ENCODE results near the gene RGPD8.
"Not testable (repeated sequence)": the region's sequence is repeated elsewhere in the genome, so short reads cannot be mapped to it uniquely, and the experiment has no call there.

Gene RGPD8

GRCh38 chr2:112463256-112463655, 29.8 kb upstream of the RGPD8 start:
- no peaks in the 10 kb centered on the region for H3K9me3 ChIP-seq (ENCODE audit: control insufficient read depth in 2 of 2, low read length in 2 of 2)
- peaks cover 0 to 2% of the 10 kb centered on the region in 2 donors for H3K27me3 ChIP-seq (ENCODE audit: control insufficient read depth in 1 of 2, insufficient read depth in 2 of 2, low read length in 2 of 2)
- no peak overlapping the region for H3K9ac ChIP-seq (ENCODE audit: low read length in 2 of 2)
- no peak overlapping the region for H3K4me3 ChIP-seq (ENCODE audit: low read length in 2 of 2)
- no peak overlapping the region for H3K27ac ChIP-seq (ENCODE audit: low read length)
- no peaks in the 10 kb centered on the region for H3K36me3 ChIP-seq (ENCODE audit: control insufficient read depth in 2 of 2, insufficient read depth in 2 of 2, low read length in 2 of 2)
- H3K4me1 ChIP-seq (ENCODE audit: control insufficient read depth, insufficient read depth, low read length), result no peaks in the 10 kb centered on the region

DNA sequence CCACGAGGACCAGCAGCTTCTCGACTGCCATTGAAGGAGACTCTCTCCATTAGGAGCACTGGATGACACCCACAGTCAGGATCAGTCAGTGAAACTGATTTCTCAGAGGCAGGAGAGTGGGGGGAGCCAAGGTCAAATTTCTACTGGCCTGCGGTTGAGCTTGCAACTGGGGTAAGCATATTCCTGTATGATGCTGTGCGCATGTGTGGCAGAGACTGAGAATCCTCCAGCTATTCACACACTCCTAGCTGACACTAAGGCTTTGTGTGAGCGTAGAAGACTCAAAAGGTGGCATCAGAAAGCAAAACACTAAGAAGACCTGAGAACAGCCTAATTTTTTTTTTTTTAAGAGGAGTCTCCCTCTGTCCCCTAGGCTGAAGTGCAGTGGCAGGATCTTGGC, 28.7 kb upstream of the RGPD8 start:
- Histone ChIP-seq H3K4me1 (ENCODE audit: control insufficient read depth, insufficient read depth, low read length) (no peaks in the 10 kb centered on the region), H3K9me3 (ENCODE audit: control insufficient read depth in 2 of 2, low read length in 2 of 2) (no peaks in the 10 kb centered on the region), H3K4me3 (ENCODE audit: low read length in 2 of 2) (no peak overlapping the region), H3K9ac (ENCODE audit: low read length in 2 of 2) (no peak overlapping the region), H3K36me3 (ENCODE audit: control insufficient read depth in 2 of 2, insufficient read depth in 2 of 2, low read length in 2 of 2) (no peaks in the 10 kb centered on the region), H3K27me3 (ENCODE audit: control insufficient read depth in 1 of 2, insufficient read depth in 2 of 2, low read length in 2 of 2) (peaks cover 0 to 2% of the 10 kb centered on the region in 2 donors), H3K27ac (ENCODE audit: low read length) (no peak overlapping the region)

DNA sequence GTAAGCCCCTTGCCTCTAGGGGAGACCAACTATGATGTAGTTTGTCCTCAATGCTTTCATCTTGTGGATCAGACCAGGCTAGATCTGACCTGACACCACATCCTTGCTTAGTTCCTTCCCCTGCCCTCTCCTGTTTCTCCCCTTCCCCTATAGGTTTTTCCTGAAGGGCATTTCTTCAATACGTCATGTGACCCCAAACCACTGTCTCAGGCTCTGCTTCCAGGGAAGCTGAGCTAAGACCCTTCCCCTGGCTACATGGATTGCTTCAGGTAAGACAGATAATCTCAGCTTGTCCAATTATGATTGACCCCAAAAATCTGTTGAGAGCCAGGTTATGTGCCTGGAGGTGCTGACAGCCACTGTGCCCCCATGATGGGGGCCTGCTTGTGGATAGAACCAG, 25.9 kb upstream of the RGPD8 start:
- H3K9ac ChIP-seq (ENCODE audit: low read length in 2 of 2), result no peak overlapping the region
- H3K36me3 ChIP-seq (ENCODE audit: control insufficient read depth in 2 of 2, insufficient read depth in 2 of 2, low read length in 2 of 2), result no peaks in the 10 kb centered on the region
- no peak overlapping the region for H3K27ac ChIP-seq (ENCODE audit: low read length)
- H3K27me3 ChIP-seq (ENCODE audit: control insufficient read depth in 1 of 2, insufficient read depth in 2 of 2, low read length in 2 of 2), result peaks cover 0 to 2% of the 10 kb centered on the region in 2 donors
- no peaks in the 10 kb centered on the region for H3K4me1 ChIP-seq (ENCODE audit: control insufficient read depth, insufficient read depth, low read length)
- H3K9me3 ChIP-seq (ENCODE audit: control insufficient read depth in 2 of 2, low read length in 2 of 2), result no peaks in the 10 kb centered on the region
- no peak overlapping the region for H3K4me3 ChIP-seq (ENCODE audit: low read length in 2 of 2)

- no peak overlapping the region for H3K27ac ChIP-seq (ENCODE audit: low read length)
- no peaks in the 10 kb centered on the region for H3K27me3 ChIP-seq (ENCODE audit: control insufficient read depth in 1 of 2, insufficient read depth in 2 of 2, low read length in 2 of 2)
- no peaks in the 10 kb centered on the region for H3K36me3 ChIP-seq (ENCODE audit: control insufficient read depth in 2 of 2, insufficient read depth in 2 of 2, low read length in 2 of 2)
- no peaks in the 10 kb centered on the region for H3K4me1 ChIP-seq (ENCODE audit: control insufficient read depth, insufficient read depth, low read length)
- H3K4me3 ChIP-seq (ENCODE audit: low read length in 2 of 2), result no peak overlapping the region
- peaks cover 0 to 8% of the 10 kb centered on the region in 2 donors for H3K9me3 ChIP-seq (ENCODE audit: control insufficient read depth in 2 of 2, low read length in 2 of 2)
- H3K9ac ChIP-seq (ENCODE audit: low read length in 2 of 2), result no peak overlapping the region
Observed at GRCh38 chr2:112454586-112454985, 21.1 kb upstream of the RGPD8 start.

GRCh38 chr2:112451317-112451716, 17.9 kb upstream of the RGPD8 start:
- Histone ChIP-seq H3K4me3 (ENCODE audit: low read length in 2 of 2) (no peak overlapping the region), H3K27ac (ENCODE audit: low read length) (no peak overlapping the region), H3K9me3 (ENCODE audit: control insufficient read depth in 2 of 2, low read length in 2 of 2) (peaks cover 0 to 8% of the 10 kb centered on the region in 2 donors), H3K36me3 (ENCODE audit: control insufficient read depth in 2 of 2, insufficient read depth in 2 of 2, low read length in 2 of 2) (no peaks in the 10 kb centered on the region), H3K4me1 (ENCODE audit: control insufficient read depth, insufficient read depth, low read length) (no peaks in the 10 kb centered on the region), H3K27me3 (ENCODE audit: control insufficient read depth in 1 of 2, insufficient read depth in 2 of 2, low read length in 2 of 2) (no peaks in the 10 kb centered on the region), H3K9ac (ENCODE audit: low read length in 2 of 2) (no peak overlapping the region)

DNA sequence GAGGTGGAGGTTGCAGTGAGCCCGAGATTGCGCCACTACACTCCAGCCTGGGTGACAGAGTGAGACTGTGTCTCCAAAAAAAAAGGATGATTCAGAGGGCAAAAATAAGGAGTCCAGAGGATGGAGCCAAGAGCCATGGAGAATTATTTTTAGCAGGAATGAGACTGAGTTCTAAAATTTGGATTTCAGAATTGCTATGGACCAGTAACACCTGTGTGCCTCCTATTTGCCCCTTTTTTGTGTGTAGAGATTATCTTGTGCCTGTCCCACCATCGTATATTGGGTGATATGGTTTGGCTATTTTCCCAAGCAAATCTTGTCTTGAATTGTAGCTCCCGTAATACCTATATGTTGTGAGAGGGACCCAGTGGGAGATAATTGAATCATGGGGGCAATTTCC, 16.4 kb upstream of the RGPD8 start:
- Histone ChIP-seq H3K4me3 (ENCODE audit: low read length in 2 of 2) (no peak overlapping the region), H3K9ac (ENCODE audit: low read length in 2 of 2) (no peak overlapping the region), H3K9me3 (ENCODE audit: control insufficient read depth in 2 of 2, low read length in 2 of 2) (peaks cover 0 to 8% of the 10 kb centered on the region in 2 donors), H3K36me3 (ENCODE audit: control insufficient read depth in 2 of 2, insufficient read depth in 2 of 2, low read length in 2 of 2) (no peaks in the 10 kb centered on the region), H3K27me3 (ENCODE audit: control insufficient read depth in 1 of 2, insufficient read depth in 2 of 2, low read length in 2 of 2) (no peaks in the 10 kb centered on the region), H3K27ac (ENCODE audit: low read length) (no peak overlapping the region), H3K4me1 (ENCODE audit: control insufficient read depth, insufficient read depth, low read length) (no peaks in the 10 kb centered on the region)

GRCh38 chr2:112444256-112444655, 10.8 kb upstream of the RGPD8 start:
- not testable (repeated sequence) for H3K9me3 ChIP-seq (ENCODE audit: control insufficient read depth in 2 of 2, low read length in 2 of 2); H3K4me1 ChIP-seq (ENCODE audit: control insufficient read depth, insufficient read depth, low read length); H3K36me3 ChIP-seq (ENCODE audit: control insufficient read depth in 2 of 2, insufficient read depth in 2 of 2, low read length in 2 of 2); H3K4me3 ChIP-seq (ENCODE audit: low read length in 2 of 2); H3K9ac ChIP-seq (ENCODE audit: low read length in 2 of 2); H3K27ac ChIP-seq (ENCODE audit: low read length); H3K27me3 ChIP-seq (ENCODE audit: control insufficient read depth in 1 of 2, insufficient read depth in 2 of 2, low read length in 2 of 2)

- H3K36me3 ChIP-seq (ENCODE audit: control insufficient read depth in 2 of 2, insufficient read depth in 2 of 2, low read length in 2 of 2); H3K4me1 ChIP-seq (ENCODE audit: control insufficient read depth, insufficient read depth, low read length); H3K9me3 ChIP-seq (ENCODE audit: control insufficient read depth in 2 of 2, low read length in 2 of 2); H3K27ac ChIP-seq (ENCODE audit: low read length); H3K9ac ChIP-seq (ENCODE audit: low read length in 2 of 2); H3K4me3 ChIP-seq (ENCODE audit: low read length in 2 of 2); H3K27me3 ChIP-seq (ENCODE audit: control insufficient read depth in 1 of 2, insufficient read depth in 2 of 2, low read length in 2 of 2): not testable (repeated sequence)
Observed at GRCh38 chr2:112438603-112439261, 5.3 kb upstream of the RGPD8 start.

GRCh38 chr2:112437405-112437831, 4.0 kb upstream of the RGPD8 start:
- not testable (repeated sequence) for H3K36me3 ChIP-seq (ENCODE audit: control insufficient read depth in 2 of 2, insufficient read depth in 2 of 2, low read length in 2 of 2); H3K27ac ChIP-seq (ENCODE audit: low read length); H3K4me1 ChIP-seq (ENCODE audit: control insufficient read depth, insufficient read depth, low read length); H3K9ac ChIP-seq (ENCODE audit: low read length in 2 of 2); H3K9me3 ChIP-seq (ENCODE audit: control insufficient read depth in 2 of 2, low read length in 2 of 2); H3K27me3 ChIP-seq (ENCODE audit: control insufficient read depth in 1 of 2, insufficient read depth in 2 of 2, low read length in 2 of 2); H3K4me3 ChIP-seq (ENCODE audit: low read length in 2 of 2)

GRCh38 chr2:112436993-112437392, 3.5 kb upstream of the RGPD8 start:
- not testable (repeated sequence) for H3K27ac ChIP-seq (ENCODE audit: low read length); H3K36me3 ChIP-seq (ENCODE audit: control insufficient read depth in 2 of 2, insufficient read depth in 2 of 2, low read length in 2 of 2); H3K4me1 ChIP-seq (ENCODE audit: control insufficient read depth, insufficient read depth, low read length); H3K9ac ChIP-seq (ENCODE audit: low read length in 2 of 2); H3K4me3 ChIP-seq (ENCODE audit: low read length in 2 of 2); H3K27me3 ChIP-seq (ENCODE audit: control insufficient read depth in 1 of 2, insufficient read depth in 2 of 2, low read length in 2 of 2); H3K9me3 ChIP-seq (ENCODE audit: control insufficient read depth in 2 of 2, low read length in 2 of 2)

DNA sequence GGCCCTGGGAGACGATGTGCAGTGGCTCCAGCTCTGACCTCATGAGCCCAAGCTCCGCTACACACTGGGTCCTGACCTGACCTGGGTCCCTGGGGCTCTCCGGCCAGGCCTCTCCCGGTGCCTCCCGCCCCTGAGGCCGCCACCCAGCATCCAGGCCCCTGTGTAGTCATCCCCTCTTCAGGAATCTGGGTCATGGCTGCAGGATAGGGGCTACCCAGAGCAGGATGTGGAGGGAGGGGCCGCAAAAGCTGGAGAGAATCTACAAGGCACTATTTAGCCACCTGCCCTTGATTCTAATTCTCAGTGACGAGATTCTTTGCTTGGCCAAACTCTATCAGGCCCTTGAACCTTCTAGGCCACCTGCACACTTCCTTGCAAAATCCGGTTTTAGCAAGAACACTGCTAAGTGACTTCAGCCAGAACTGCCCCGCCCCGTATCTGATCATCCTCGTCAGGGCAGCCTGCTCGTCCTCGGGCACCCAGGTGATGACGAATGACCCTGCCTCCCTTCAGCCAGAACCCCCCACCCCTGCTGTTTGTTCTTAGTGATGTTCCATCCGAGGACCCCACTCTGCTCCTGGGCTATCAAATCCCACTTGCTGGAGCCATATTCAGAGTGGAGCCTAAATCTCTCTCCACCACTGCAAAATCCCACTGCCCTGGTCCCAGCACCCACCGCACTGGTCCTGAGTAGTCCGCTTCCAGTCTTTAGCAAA, 2.4 kb upstream of the RGPD8 start:
- not testable (repeated sequence) for H3K9me3 ChIP-seq (ENCODE audit: control insufficient read depth in 2 of 2, low read length in 2 of 2); H3K9ac ChIP-seq (ENCODE audit: low read length in 2 of 2); H3K4me3 ChIP-seq (ENCODE audit: low read length in 2 of 2); H3K27me3 ChIP-seq (ENCODE audit: control insufficient read depth in 1 of 2, insufficient read depth in 2 of 2, low read length in 2 of 2); H3K36me3 ChIP-seq (ENCODE audit: control insufficient read depth in 2 of 2, insufficient read depth in 2 of 2, low read length in 2 of 2); H3K27ac ChIP-seq (ENCODE audit: low read length); H3K4me1 ChIP-seq (ENCODE audit: control insufficient read depth, insufficient read depth, low read length)
